B cell (primary cell): Measurements from ENCODE around the gene MAP7. TPM values are rescaled to one million over a fixed set of nuclear protein-coding genes. Genes with fewer than 3 reads are reported as not detected.

Experiments used
- ATAC-seq: fragments of 200-7000 bp; cut with Tn5 transposase; one replicate; pipeline ENCODE4 v1.10.0; 2021; ENCODE audit warnings: low read depth, mild to moderate bottlenecking, moderate number of reproducible peaks, moderate library complexity
- CTCF ChIA-PET: fragments of 350-600 bp; sonication (Branson Sonifier 250); formaldehyde crosslinking; loops from one replicate; lab custom pipeline; 2021; ENCODE audit warnings: antibody characterized with exemption, inconsistent platforms; lab: Charles Lee
- POLR2A ChIA-PET: fragments of 350-600 bp; sonication (Branson Sonifier 250); formaldehyde crosslinking; loops from one replicate; lab custom pipeline; 2021; ENCODE audit warnings: antibody characterized with exemption; lab: Charles Lee
- DNase-seq: peaks from one replicate; pipeline ENCODE4 v3.0.0; 2013
- H2AFZ ChIP-seq: 2 replicates; pipeline ENCODE4 v1.6.1; 2012; ENCODE audit warnings: mild to moderate bottlenecking, low read depth, low read length; ENCODE audit not compliant: insufficient read depth, poor library complexity, severe bottlenecking
- H3K27ac ChIP-seq, 2 donors: 1 replicate in 1 of 2; 2 replicates in 1 of 2; pipeline ENCODE4 v1.5.1; 2012 to 2013; ENCODE audit warnings: low read length in 2 of 2, mild to moderate bottlenecking in 2 of 2, moderate library complexity in 1 of 2
- H3K27me3 ChIP-seq, 4 experiments: fragments of 200-600 bp in 1 of 4; sonication (generic) in 1 of 4; replicated peaks in 1 of 4; 1 replicate in 2 of 4; 2 replicates in 2 of 4; pipeline versions ENCODE4 v1.6.1 to v1.7.0; 2013 to 2016; ENCODE audit warnings: low read length in 3 of 4, mild to moderate bottlenecking in 2 of 4, mixed read lengths in 1 of 4, moderate library complexity in 1 of 4; ENCODE audit not compliant: insufficient read depth in 4 of 4, control insufficient read depth in 3 of 4; ENCODE audit errors: control extremely low read depth in 1 of 4
- H3K36me3 ChIP-seq, 2 experiments: replicated peaks in 1 of 2; 1 replicate in 1 of 2; 2 replicates in 1 of 2; pipeline versions ENCODE4 v1.6.1 to v1.7.1; 2013; ENCODE audit warnings: low read length in 1 of 2; ENCODE audit not compliant: insufficient read depth in 2 of 2, control insufficient read depth in 1 of 2; ENCODE audit errors: control extremely low read depth in 1 of 2, extremely low read depth in 1 of 2
- H3K4me1 ChIP-seq, 2 donors: fragments of 200-600 bp in 1 of 2; sonication (generic) in 1 of 2; 1 replicate in 1 of 2; 2 replicates in 1 of 2; pipeline versions ENCODE4 v1.5.1 to v1.6.1; 2013 to 2017; ENCODE audit warnings: low read length in 2 of 2; ENCODE audit not compliant: control insufficient read depth in 2 of 2, insufficient read depth in 2 of 2
- H3K4me2 ChIP-seq: replicated peaks from 2 replicates; pipeline ENCODE3; 2012; ENCODE audit warnings: mild to moderate bottlenecking, low read depth, low read length; ENCODE audit not compliant: poor library complexity, severe bottlenecking
- H3K4me3 ChIP-seq, 5 experiments: fragments of 200-600 bp in 1 of 5; sonication (generic) in 1 of 5; 1 replicate in 3 of 5; 2 replicates in 2 of 5; pipeline versions ENCODE4 v1.5.1 to v1.7.0; 2011 to 2016; ENCODE audit warnings: low read length in 4 of 5, mild to moderate bottlenecking in 4 of 5, low read depth in 2 of 5, control low read depth in 1 of 5, moderate library complexity in 1 of 5; ENCODE audit not compliant: insufficient read depth in 1 of 5; ENCODE audit errors: control extremely low read depth in 1 of 5, extremely low read depth in 1 of 5
- H3K79me2 ChIP-seq: fragments of 200-600 bp; sonication (generic); one replicate; pipeline ENCODE4 v1.6.0; 2016; ENCODE audit warnings: low read length; ENCODE audit not compliant: control insufficient read depth, insufficient read depth
- H3K9ac ChIP-seq: fragments of 200-600 bp; sonication (generic); 2 replicates; pipeline ENCODE4 v1.6.1; 2017; ENCODE audit warnings: mild to moderate bottlenecking, low read length, moderate library complexity
- H3K9me3 ChIP-seq, 3 donors: one replicate each; pipeline versions ENCODE4 v1.6.1 to v1.7.1; 2013; ENCODE audit warnings: low read length in 2 of 3; ENCODE audit not compliant: control insufficient read depth in 2 of 3, insufficient read depth in 1 of 3; ENCODE audit errors: control extremely low read depth in 1 of 3
- H4K20me1 ChIP-seq: 2 replicates; pipeline ENCODE4 v1.6.0; 2012; ENCODE audit warnings: mild to moderate bottlenecking, low read length; ENCODE audit not compliant: insufficient read depth, control insufficient read depth, poor library complexity, severe bottlenecking
- H3K27ac Mint-ChIP-seq: one replicate; pipeline ENCODE4 v1.8.0; 2021; ENCODE audit warnings: mixed read lengths
- H3K27me3 Mint-ChIP-seq: one replicate; pipeline ENCODE4 v1.8.0; 2021; ENCODE audit warnings: mixed read lengths
- H3K4me1 Mint-ChIP-seq: one replicate; pipeline ENCODE4 v1.8.0; 2021; ENCODE audit warnings: mixed read lengths
- H3K4me3 Mint-ChIP-seq: one replicate; pipeline ENCODE4 v1.8.0; 2021; ENCODE audit warnings: mixed read lengths
- H3K9me3 Mint-ChIP-seq: one replicate; pipeline ENCODE4 v1.8.0; 2022; ENCODE audit warnings: mixed read lengths; ENCODE audit not compliant: insufficient read depth
- EZH2 ChIP-seq: IDR thresholded peaks from 2 replicates; pipeline ENCODE4 v1.6.1; 2012; ENCODE audit warnings: borderline replicate concordance, low read depth, mild to moderate bottlenecking, moderate library complexity, low read length; ENCODE audit not compliant: insufficient read depth, poor library complexity, severe bottlenecking
- WGBS: methylation state at CpG from one replicate; pipeline ENCODE4 v1.1.5; 2013; ENCODE audit warnings: missing lambda C conversion rate; ENCODE audit not compliant: insufficient coverage; 5-methylcytosine and 5-hydroxymethylcytosine counted together
- intact Hi-C: fragments of 100-400 bp; cut with micrococcal nuclease; formaldehyde crosslinking; loops from one replicate; pipeline ENCODE4 v1.10.0; 2022
- polyA plus RNA-seq: library from polyadenylated mRNA; depleted of rRNA; stranded (reverse); fragments of >200 nt; gene quantifications from 2 replicates; pipeline ENCODE4 v1.2.3, GENCODE V29; 2012
- total RNA-seq, 2 donors: library from RNA; stranded (reverse); fragments of 120-200 nt in 1 of 2; gene quantifications; 1 replicate in 1 of 2; 2 replicates in 1 of 2; pipeline versions ENCODE4 v1.2.3 to v1.2.4, GENCODE V29; 2013 to 2022
- TF ChIP-seq, protein P1 (sequence below): fragments of 200-600 bp; IDR thresholded peaks from one replicate; pipeline ENCODE4 v1.8.0; 2022; ENCODE audit warnings: antibody characterized with exemption, mild to moderate bottlenecking

The MAP7 gene
- total and polyA plus RNA-seq, 2 donors (not counting 1 experiment from before 2014, with no cell fraction given) = 0.34 to 0.64 TPM

DNA sequence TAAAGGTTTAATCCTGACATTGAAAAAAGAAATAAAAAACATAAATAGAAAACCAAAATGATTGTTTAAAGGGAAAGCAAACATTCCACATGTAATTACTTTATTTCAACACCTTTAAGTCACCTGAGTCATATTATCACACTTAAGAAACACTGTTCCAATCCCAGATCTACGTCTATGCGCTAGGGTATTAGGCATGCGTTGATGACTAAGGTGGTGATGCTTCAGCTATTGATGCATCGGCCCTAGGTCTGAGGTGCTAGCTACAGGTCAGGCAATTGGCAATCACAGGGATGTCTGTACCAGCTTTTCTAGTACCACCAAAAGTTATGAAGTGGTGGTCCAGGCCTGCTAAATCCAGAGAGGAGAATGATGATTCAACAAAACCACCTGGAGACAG lies 162.9 kb downstream of the MAP7 start:
- no peak overlapping the region for H3K27ac Mint-ChIP-seq
- ATAC-seq = no peak
- TF ChIP-seq EZH2 = no peak
- TF ChIP-seq, protein P1, sequence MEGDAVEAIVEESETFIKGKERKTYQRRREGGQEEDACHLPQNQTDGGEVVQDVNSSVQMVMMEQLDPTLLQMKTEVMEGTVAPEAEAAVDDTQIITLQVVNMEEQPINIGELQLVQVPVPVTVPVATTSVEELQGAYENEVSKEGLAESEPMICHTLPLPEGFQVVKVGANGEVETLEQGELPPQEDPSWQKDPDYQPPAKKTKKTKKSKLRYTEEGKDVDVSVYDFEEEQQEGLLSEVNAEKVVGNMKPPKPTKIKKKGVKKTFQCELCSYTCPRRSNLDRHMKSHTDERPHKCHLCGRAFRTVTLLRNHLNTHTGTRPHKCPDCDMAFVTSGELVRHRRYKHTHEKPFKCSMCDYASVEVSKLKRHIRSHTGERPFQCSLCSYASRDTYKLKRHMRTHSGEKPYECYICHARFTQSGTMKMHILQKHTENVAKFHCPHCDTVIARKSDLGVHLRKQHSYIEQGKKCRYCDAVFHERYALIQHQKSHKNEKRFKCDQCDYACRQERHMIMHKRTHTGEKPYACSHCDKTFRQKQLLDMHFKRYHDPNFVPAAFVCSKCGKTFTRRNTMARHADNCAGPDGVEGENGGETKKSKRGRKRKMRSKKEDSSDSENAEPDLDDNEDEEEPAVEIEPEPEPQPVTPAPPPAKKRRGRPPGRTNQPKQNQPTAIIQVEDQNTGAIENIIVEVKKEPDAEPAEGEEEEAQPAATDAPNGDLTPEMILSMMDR = no peak

DNA sequence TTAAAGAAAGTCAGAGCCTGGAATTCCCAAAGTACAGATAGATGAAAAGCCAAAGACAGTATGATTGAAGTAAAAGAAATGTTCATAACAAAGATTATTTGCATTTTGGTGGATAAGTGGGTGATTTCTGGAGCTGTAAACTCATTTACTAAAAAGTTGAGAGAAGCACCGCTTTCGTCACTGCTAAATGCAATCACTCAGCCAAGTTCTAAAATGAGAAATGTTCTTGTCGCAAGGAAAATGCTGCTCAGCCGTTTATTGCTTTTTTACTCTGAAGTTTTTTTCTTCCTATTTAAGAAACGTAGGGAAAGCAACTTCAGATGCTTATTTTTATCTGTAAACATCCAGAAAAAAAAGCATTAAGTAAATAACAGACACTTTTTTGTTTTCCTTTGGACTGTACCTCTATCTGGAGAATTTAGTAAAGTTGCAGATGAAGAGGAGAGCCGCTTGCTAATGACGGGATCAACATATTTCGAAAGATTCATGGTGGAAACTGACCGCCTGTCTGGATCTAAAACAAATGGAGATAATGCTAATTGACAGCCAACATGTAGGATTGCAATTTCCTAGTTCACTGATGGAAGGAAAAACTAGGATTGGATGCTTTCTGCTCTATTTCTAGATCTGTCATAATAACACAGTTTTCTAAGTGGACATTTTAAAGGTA lies 166.8 kb downstream of the MAP7 start:
- Mint-ChIP-seq H3K27me3 (no peaks in the 10 kb centered on the region), H3K4me1 (no peaks in the 10 kb centered on the region), H3K4me3 (no peak overlapping the region), H3K9me3 (no peaks in the 10 kb centered on the region), H3K27ac (no peak overlapping the region)
- no peaks in the 10 kb centered on the region for H4K20me1 ChIP-seq
- ChIA-PET CTCF (interaction anchor here (0.6 kb wide), 1 partner anchor 409 kb away, joined by 3 read pairs; no protein-coding TSS in a partner anchor), POLR2A (no interaction called here)
- no peaks in the 10 kb centered on the region for H3K36me3 ChIP-seq
- no peak overlapping the region for H3K9ac ChIP-seq
- intact Hi-C loops = no loop called here
- 99% methylated on average over 6 of the region's 9 CpGs for WGBS
- ATAC-seq (no peak), DNase-seq (no peak)
- no peak overlapping the region for H3K27ac ChIP-seq
- TF ChIP-seq, protein P1 = no peak
- TF ChIP-seq EZH2 = no peak
- H3K4me2 ChIP-seq = no peak overlapping the region
- H3K27me3 ChIP-seq = no peaks in the 10 kb centered on the region
- no peak overlapping the region for H2AFZ ChIP-seq
- no peak overlapping the region for H3K4me3 ChIP-seq
- no peaks in the 10 kb centered on the region for H3K79me2 ChIP-seq
- H3K4me1 ChIP-seq = no peaks in the 10 kb centered on the region
- H3K9me3 ChIP-seq = no peaks in the 10 kb centered on the region

More for the DNA sequence above, 162.9 kb downstream of the MAP7 start:
- no peak overlapping the region for H3K4me3 Mint-ChIP-seq
- Histone ChIP-seq H3K4me2 (no peak overlapping the region), H3K4me1 (no peaks in the 10 kb centered on the region), H3K27ac (no peak overlapping the region), H4K20me1 (no peaks in the 10 kb centered on the region), H3K9ac (no peak overlapping the region), H3K36me3 (no peaks in the 10 kb centered on the region), H2AFZ (no peak overlapping the region), H3K27me3 (no peaks in the 10 kb centered on the region), H3K4me3 (no peak overlapping the region), H3K79me2 (no peaks in the 10 kb centered on the region), H3K9me3 (no peaks in the 10 kb centered on the region)
- intact Hi-C loops = no loop called here
- ChIA-PET CTCF (no interaction called here), POLR2A (no interaction called here)
- H3K27me3 Mint-ChIP-seq = no peaks in the 10 kb centered on the region
- DNase-seq = no peak
- no peaks in the 10 kb centered on the region for H3K9me3 Mint-ChIP-seq
- no peaks in the 10 kb centered on the region for H3K4me1 Mint-ChIP-seq
- WGBS = 100% methylated on average over 1 of the region's 4 CpGs
